HEK293T (cell line): ENCODE data around the gene ACSL6.

Source experiments
- BHLHE40 ChIP-seq: fragments of 450-650 bp; IDR thresholded peaks from 2 replicates; pipeline ENCODE4 v1.6.1; 2016; ENCODE audit warnings: mild to moderate bottlenecking, moderate library complexity, borderline replicate concordance
- FOXA1 ChIP-seq: fragments of 450-650 bp; IDR thresholded peaks from 2 replicates; pipeline ENCODE4 v1.6.1; 2016; ENCODE audit warnings: mild to moderate bottlenecking
- L3MBTL2 ChIP-seq: fragments of 450-650 bp; conservative IDR thresholded peaks from 2 replicates; pipeline ENCODE4 v1.6.1; 2016; ENCODE audit warnings: mild to moderate bottlenecking
- NFRKB ChIP-seq: fragments of 450-650 bp; IDR thresholded peaks from 2 replicates; pipeline ENCODE4 v1.6.1; 2016; ENCODE audit warnings: mild to moderate bottlenecking, moderate library complexity
- SP1 ChIP-seq: fragments of 450-650 bp; IDR thresholded peaks from 2 replicates; pipeline ENCODE4 v1.6.1; 2017
- ZNF384 ChIP-seq: fragments of 450-650 bp; IDR thresholded peaks from 2 replicates; pipeline ENCODE4 v1.6.1; 2016

GRCh38 chr5:132057498-132058255, 46.2 kb upstream of the ACSL6 start:
- TF ChIP-seq BHLHE40 (no peak), SP1 (no peak), NFRKB (no peak), L3MBTL2 (no peak), FOXA1 (no peak), ZNF384 (no peak)
